Measurements from ENCODE around the gene LAIR1.

DNA sequence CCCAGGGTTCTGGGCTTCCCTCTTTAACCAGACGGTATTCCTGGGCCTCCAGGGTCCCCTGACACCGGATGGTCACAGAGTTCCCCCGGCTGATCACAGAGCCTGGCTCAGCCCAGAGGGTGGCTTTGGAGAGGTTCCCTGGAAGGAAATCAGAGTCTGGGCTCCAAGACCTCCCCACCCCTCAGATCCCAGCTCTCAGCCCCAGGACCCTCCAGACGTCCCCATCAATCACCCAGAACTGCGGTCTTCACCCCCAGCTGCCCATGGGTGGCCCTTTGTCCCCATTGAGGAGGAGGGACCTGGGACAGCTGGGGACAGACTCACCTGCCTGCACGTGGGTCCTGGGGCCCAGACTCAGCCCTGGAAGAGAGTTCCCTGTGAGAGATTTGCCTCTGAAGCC, 52.7 kb downstream of the LAIR1 start:
- TF ChIP-seq, protein P1, sequence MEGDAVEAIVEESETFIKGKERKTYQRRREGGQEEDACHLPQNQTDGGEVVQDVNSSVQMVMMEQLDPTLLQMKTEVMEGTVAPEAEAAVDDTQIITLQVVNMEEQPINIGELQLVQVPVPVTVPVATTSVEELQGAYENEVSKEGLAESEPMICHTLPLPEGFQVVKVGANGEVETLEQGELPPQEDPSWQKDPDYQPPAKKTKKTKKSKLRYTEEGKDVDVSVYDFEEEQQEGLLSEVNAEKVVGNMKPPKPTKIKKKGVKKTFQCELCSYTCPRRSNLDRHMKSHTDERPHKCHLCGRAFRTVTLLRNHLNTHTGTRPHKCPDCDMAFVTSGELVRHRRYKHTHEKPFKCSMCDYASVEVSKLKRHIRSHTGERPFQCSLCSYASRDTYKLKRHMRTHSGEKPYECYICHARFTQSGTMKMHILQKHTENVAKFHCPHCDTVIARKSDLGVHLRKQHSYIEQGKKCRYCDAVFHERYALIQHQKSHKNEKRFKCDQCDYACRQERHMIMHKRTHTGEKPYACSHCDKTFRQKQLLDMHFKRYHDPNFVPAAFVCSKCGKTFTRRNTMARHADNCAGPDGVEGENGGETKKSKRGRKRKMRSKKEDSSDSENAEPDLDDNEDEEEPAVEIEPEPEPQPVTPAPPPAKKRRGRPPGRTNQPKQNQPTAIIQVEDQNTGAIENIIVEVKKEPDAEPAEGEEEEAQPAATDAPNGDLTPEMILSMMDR (IDR thresholded peaks at IDR 0.05): no peak
- no peak for TF ChIP-seq POLR2AphosphoS5 (IDR thresholded peaks at IDR 0.05)
- no peak for TF ChIP-seq EP300 (IDR thresholded peaks at IDR 0.05)
- TF ChIP-seq POLR2A (IDR thresholded peaks at IDR 0.05): no peak

Measured in upper lobe of left lung (tissue), 4 donors.